Activated naive CD8-positive, alpha-beta T cell treated with anti-CD3 and anti-CD28 coated beads for 36 hours (primary cell): ENCODE results near the gene DYRK1B. TPM values are rescaled to one million over a fixed set of nuclear protein-coding genes. Genes with fewer than 3 reads are reported as not detected.
A peak's percentile ranks its signal among the peaks of the same experiment; 100 is the strongest.

Source experiments
- DNase-seq: peaks from one replicate; pipeline ENCODE4 v3.0.0; 2021
- H3K27ac Mint-ChIP-seq: one replicate; pipeline ENCODE4 v1.8.0; 2022; ENCODE audit warnings: mild to moderate bottlenecking, moderate library complexity, mixed read lengths
- H3K27me3 Mint-ChIP-seq: one replicate; pipeline ENCODE4 v1.8.0; 2022; ENCODE audit warnings: mild to moderate bottlenecking, mixed read lengths
- H3K36me3 Mint-ChIP-seq: one replicate; pipeline ENCODE4 v1.8.0; 2021; ENCODE audit warnings: mild to moderate bottlenecking, mixed read lengths
- H3K4me1 Mint-ChIP-seq: one replicate; pipeline ENCODE4 v1.8.0; 2021; ENCODE audit warnings: mixed read lengths
- H3K4me3 Mint-ChIP-seq: one replicate; pipeline ENCODE4 v1.8.0; 2022; ENCODE audit warnings: mild to moderate bottlenecking, moderate library complexity, mixed read lengths
- H3K9me3 Mint-ChIP-seq: one replicate; pipeline ENCODE4 v1.8.0; 2022; ENCODE audit warnings: mixed read lengths
- total RNA-seq, 2 experiments: library from RNA; stranded (reverse); gene quantifications; one replicate each; pipeline ENCODE4 v1.2.3, GENCODE V29; 2021

Gene DYRK1B
- total RNA-seq, 2 experiments from 2014 or later: 3.8 to 4.9 TPM

GRCh38 chr19:39870171-39870971 is 36.4 kb upstream of the DYRK1B start:
- no peaks in the 10 kb centered on the region for H3K27me3 Mint-ChIP-seq
- no peak overlapping the region for H3K4me3 Mint-ChIP-seq
- no peaks in the 10 kb centered on the region for H3K9me3 Mint-ChIP-seq
- no peak for DNase-seq
- H3K4me1 Mint-ChIP-seq: no peaks in the 10 kb centered on the region
- peak overlapping the region; percentile 34 for H3K27ac Mint-ChIP-seq
- peaks cover 7% of the 10 kb centered on the region for H3K36me3 Mint-ChIP-seq

GRCh38 chr19:39867952-39868351 is 34.0 kb upstream of the DYRK1B start:
- H3K4me1 Mint-ChIP-seq: no peaks in the 10 kb centered on the region
- DNase-seq: no peak
- H3K27ac Mint-ChIP-seq: no peak overlapping the region
- H3K36me3 Mint-ChIP-seq: peaks cover 10% of the 10 kb centered on the region
- no peaks in the 10 kb centered on the region for H3K9me3 Mint-ChIP-seq
- no peak overlapping the region for H3K4me3 Mint-ChIP-seq
- H3K27me3 Mint-ChIP-seq: no peaks in the 10 kb centered on the region

DNA sequence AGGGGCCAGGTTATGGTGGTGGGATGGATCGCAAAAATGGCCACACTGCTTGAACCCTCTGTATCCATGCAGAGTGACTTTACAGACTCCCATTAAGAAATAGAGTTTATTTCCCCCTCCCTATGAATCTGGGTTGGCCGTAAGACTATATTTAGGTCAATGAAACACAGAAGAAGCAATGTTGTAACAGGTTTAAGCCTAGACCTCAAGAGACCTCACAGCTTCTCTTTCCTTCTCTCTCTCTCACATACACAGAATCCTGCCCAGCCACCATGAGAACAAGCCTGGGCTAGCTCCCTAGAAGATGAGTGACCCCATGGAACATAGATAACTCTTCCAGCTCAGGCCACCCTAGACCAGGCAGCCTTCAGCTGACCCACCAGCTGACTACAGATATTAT is 33.2 kb upstream of the DYRK1B start:
- no peak overlapping the region for H3K27ac Mint-ChIP-seq
- no peaks in the 10 kb centered on the region for H3K9me3 Mint-ChIP-seq
- H3K4me1 Mint-ChIP-seq: no peaks in the 10 kb centered on the region
- H3K4me3 Mint-ChIP-seq: no peak overlapping the region
- DNase-seq: no peak
- peaks cover 12% of the 10 kb centered on the region for H3K36me3 Mint-ChIP-seq
- H3K27me3 Mint-ChIP-seq: no peaks in the 10 kb centered on the region

DNA sequence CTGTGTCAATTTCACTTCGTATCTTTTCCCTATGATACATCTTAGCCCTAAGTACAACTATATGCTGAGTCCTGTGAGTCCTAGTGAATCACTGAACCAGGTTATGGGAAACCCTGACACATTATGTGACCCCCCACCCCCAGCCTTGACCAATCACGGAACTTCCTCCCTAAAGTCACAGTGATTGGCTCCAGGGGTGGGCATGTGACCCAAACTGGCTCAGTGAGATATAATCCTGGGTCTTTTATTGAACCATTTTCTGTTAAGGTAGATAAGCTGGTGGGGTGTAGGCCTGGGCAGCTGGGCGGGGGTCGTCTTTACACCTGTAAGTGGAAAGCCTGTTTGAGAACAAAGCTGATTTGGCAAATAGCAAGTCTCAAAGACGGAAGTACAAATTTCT is 32.0 kb upstream of the DYRK1B start:
- Mint-ChIP-seq H3K27ac (peak overlapping the region; percentile 25), H3K27me3 (no peaks in the 10 kb centered on the region), H3K4me3 (no peak overlapping the region), H3K36me3 (peaks cover 10% of the 10 kb centered on the region), H3K4me1 (no peaks in the 10 kb centered on the region), H3K9me3 (no peaks in the 10 kb centered on the region)
- no peak for DNase-seq

DNA sequence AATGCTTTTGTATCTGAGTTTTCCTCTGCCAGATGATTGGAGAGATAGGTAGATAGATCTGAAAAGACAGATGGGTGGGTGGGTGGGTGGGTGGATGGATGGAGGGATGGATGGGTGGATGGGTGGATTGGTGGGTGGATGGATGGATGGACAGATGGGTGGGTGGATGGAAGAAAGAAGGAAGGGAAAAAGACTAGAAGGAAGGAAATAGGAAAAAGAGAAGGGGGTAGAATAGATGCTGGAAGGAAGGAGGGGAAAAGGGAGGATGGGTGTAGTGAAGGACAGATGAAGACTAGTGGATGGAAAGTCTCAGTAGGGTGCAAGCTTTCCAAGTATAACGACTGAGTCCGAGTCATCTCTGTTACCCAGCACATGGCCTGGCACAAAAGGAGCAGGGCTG is 31.2 kb upstream of the DYRK1B start:
- H3K27ac Mint-ChIP-seq: peak overlapping the region; percentile 3
- peaks cover 10% of the 10 kb centered on the region for H3K36me3 Mint-ChIP-seq
- no peaks in the 10 kb centered on the region for H3K9me3 Mint-ChIP-seq
- no peak overlapping the region for H3K4me3 Mint-ChIP-seq
- H3K27me3 Mint-ChIP-seq: no peaks in the 10 kb centered on the region
- H3K4me1 Mint-ChIP-seq: no peaks in the 10 kb centered on the region
- no peak for DNase-seq

DNA sequence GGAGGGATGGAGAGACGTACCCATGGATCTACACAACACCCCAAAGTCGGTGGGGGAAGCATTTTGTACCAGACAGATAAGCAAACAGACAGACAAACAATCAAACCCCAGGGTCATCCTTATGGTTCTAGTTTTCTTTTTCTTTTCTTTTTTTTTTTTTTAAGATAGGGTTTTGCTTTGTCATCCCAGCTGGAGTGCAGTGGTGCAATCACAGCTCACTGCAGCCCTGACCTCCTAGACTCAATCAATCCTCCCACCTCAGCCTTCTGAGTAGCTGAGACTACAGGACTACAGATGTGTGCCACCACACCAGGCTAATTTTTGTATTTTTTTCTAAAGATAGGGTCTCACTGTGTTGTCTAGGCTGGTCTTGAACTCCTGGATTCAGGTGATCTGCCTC is 30.2 kb upstream of the DYRK1B start:
- Mint-ChIP-seq H3K27me3 (no peaks in the 10 kb centered on the region), H3K4me1 (no peaks in the 10 kb centered on the region), H3K9me3 (no peaks in the 10 kb centered on the region), H3K4me3 (no peak overlapping the region), H3K27ac (no peak overlapping the region), H3K36me3 (peaks cover 10% of the 10 kb centered on the region)
- DNase-seq: no peak

DNA sequence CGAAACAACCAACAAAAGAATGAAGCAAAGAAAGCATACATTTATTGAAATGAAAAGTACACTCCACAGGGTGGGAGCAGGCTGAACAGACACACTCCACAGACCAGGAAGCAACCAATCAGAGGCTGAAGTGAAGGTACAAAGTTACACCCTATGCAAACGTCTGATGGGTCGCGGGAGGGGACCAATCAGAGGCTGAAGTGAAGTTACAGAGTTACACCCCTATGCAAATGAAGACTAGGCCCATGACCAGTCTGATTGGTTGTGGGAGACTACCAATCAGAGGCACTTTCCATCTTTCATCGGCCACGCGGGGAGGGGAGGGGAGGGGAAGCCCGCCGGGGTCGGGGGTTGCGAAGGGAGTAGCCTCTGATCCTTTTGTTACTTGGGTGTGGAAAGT is 24.6 kb upstream of the DYRK1B start:
- no peaks in the 10 kb centered on the region for H3K27me3 Mint-ChIP-seq
- no peak overlapping the region for H3K27ac Mint-ChIP-seq
- no peaks in the 10 kb centered on the region for H3K9me3 Mint-ChIP-seq
- DNase-seq: no peak
- H3K4me1 Mint-ChIP-seq: no peaks in the 10 kb centered on the region
- H3K36me3 Mint-ChIP-seq: peaks cover 4% of the 10 kb centered on the region
- no peak overlapping the region for H3K4me3 Mint-ChIP-seq

- H3K27ac Mint-ChIP-seq: no peak overlapping the region
- H3K36me3 Mint-ChIP-seq: no peaks in the 10 kb centered on the region
- H3K4me3 Mint-ChIP-seq: no peak overlapping the region
- no peak for DNase-seq
- no peaks in the 10 kb centered on the region for H3K9me3 Mint-ChIP-seq
- H3K27me3 Mint-ChIP-seq: no peaks in the 10 kb centered on the region
- no peaks in the 10 kb centered on the region for H3K4me1 Mint-ChIP-seq
These were observed 18.9 kb upstream of the DYRK1B start for GRCh38 chr19:39852882-39853281.

DNA sequence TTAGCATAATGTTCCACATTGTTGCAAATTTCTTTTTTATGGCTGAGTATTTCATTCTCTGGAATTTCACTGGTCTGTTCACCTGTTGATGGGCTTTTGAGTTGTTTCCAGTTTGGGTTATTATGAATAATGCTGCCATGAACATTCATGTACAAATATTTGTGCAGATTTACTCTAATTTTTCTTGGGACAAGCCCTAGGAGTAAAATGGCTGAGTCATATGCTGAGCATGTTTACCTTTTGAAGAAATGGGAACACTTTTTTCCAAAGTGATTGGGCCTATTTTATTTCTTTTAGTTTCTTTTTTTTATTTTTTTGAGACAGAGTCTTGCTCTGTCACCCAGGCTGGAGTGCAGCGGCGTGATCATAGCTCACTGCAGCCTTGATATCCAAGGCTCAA is 16.9 kb upstream of the DYRK1B start:
- peaks cover 10% of the 10 kb centered on the region for H3K4me1 Mint-ChIP-seq
- H3K27me3 Mint-ChIP-seq: no peaks in the 10 kb centered on the region
- H3K27ac Mint-ChIP-seq: no peak overlapping the region
- peaks cover 4% of the 10 kb centered on the region for H3K36me3 Mint-ChIP-seq
- no peaks in the 10 kb centered on the region for H3K9me3 Mint-ChIP-seq
- no peak for DNase-seq
- H3K4me3 Mint-ChIP-seq: no peak overlapping the region

- no peak for DNase-seq
- Mint-ChIP-seq H3K9me3 (no peaks in the 10 kb centered on the region), H3K4me3 (no peak overlapping the region), H3K4me1 (peaks cover 24% of the 10 kb centered on the region), H3K27me3 (no peaks in the 10 kb centered on the region), H3K36me3 (peaks cover 24% of the 10 kb centered on the region), H3K27ac (no peak overlapping the region)
These were observed 14.4 kb upstream of the DYRK1B start for GRCh38 chr19:39848392-39848791.

GRCh38 chr19:39847525-39847924 is 13.6 kb upstream of the DYRK1B start:
- no peaks in the 10 kb centered on the region for H3K9me3 Mint-ChIP-seq
- peaks cover 32% of the 10 kb centered on the region for H3K4me1 Mint-ChIP-seq
- DNase-seq: no peak
- H3K27ac Mint-ChIP-seq: no peak overlapping the region
- no peaks in the 10 kb centered on the region for H3K27me3 Mint-ChIP-seq
- H3K4me3 Mint-ChIP-seq: no peak overlapping the region
- peaks cover 29% of the 10 kb centered on the region for H3K36me3 Mint-ChIP-seq

DNA sequence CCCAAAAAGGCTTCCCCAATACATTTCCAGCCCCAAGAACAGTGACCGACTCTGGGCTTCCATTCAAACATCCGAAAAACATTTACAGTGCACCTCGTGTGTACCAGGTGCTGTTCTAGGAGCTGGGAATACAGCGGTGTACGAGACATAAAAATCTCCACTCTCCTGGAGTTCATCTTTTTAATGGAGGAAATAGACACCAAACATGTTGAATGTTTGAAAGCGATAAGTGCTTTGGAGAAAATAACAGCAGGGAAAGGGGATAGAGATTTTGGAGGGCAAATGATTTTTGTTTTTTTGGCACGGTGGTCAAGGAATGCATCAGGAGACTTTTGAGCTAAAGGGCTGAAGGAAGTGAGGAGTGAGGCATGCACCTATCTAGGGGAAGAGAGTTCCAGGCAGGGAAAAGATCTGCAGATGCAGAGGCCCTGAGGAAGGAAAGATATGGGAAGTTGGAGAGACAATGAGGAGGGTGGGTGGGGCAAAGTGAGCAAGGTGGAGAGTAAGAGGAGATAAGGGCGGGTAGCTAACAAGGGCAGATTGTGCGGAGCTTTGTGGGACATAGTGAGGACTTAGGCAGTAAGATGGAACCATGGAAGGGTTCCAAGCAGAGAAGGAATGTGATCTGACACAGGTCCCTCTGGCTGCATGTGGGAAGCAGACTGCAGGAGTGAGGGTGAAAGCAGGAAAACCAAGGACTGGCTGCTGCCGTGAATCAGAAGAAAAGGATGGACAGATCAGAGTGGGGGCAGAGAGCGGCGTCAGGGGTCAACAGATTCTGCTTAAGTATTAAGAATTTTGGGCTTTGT is 12.9 kb upstream of the DYRK1B start:
- H3K27ac Mint-ChIP-seq: peak overlapping the region; percentile 97

GRCh38 chr19:39845933-39846677 is 12.1 kb upstream of the DYRK1B start, which contains the start of gene FBL:
FBL (minus strand) TSS chr19:39846379; CDS start chr19:39846300, 79 bp downstream.
- DNase-seq: peak; percentile 98
- H3K9me3 Mint-ChIP-seq: no peaks in the 10 kb centered on the region

More for the DNA sequence above, 12.9 kb upstream of the DYRK1B start:
- peaks cover 36% of the 10 kb centered on the region for H3K4me1 Mint-ChIP-seq
- no peaks in the 10 kb centered on the region for H3K27me3 Mint-ChIP-seq
- H3K4me3 Mint-ChIP-seq: peak overlapping the region; percentile 96
- peaks cover 33% of the 10 kb centered on the region for H3K36me3 Mint-ChIP-seq
- no peaks in the 10 kb centered on the region for H3K9me3 Mint-ChIP-seq
- no peak for DNase-seq

GRCh38 chr19:39845584-39845932 is 11.6 kb upstream of the DYRK1B start:
- peak overlapping the region; percentile 96 for H3K4me3 Mint-ChIP-seq
- no peak for DNase-seq
- peaks cover 34% of the 10 kb centered on the region for H3K36me3 Mint-ChIP-seq
- peak overlapping the region; percentile 97 for H3K27ac Mint-ChIP-seq
- H3K4me1 Mint-ChIP-seq: peaks cover 38% of the 10 kb centered on the region
- no peaks in the 10 kb centered on the region for H3K27me3 Mint-ChIP-seq
- H3K9me3 Mint-ChIP-seq: no peaks in the 10 kb centered on the region

More at GRCh38 chr19:39845933-39846677, 12.1 kb upstream of the DYRK1B start, which contains the start of gene FBL:
- Mint-ChIP-seq H3K4me3 (peak within 1 kb of the TSS; percentile 96), H3K27me3 (no peaks in the 10 kb centered on the region), H3K4me1 (peaks cover 38% of the 10 kb centered on the region), H3K36me3 (peaks cover 33% of the 10 kb centered on the region), H3K27ac (peak within 1 kb of the TSS; percentile 97)

DNA sequence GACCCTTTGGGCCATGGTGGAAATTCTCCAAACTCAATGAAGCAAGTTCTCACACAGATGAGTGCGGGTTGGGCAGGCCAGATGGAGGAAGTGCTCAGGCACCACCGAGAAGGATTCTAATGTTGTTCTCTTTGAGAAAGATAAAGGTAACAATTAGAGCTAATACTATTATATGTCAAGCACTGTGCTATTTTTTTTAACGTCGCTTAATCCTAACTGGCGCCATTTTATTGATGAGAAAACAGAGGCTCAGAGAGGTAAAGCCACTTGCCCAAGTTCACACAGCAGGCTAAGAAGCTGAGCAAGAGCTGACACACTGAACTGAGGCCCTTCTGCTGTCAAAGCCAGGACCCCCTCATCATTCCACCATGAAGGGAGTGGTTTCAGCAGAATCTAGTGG is 11.2 kb upstream of the DYRK1B start:
- no peaks in the 10 kb centered on the region for H3K9me3 Mint-ChIP-seq
- peaks cover 38% of the 10 kb centered on the region for H3K4me1 Mint-ChIP-seq
- H3K36me3 Mint-ChIP-seq: peaks cover 38% of the 10 kb centered on the region
- H3K27me3 Mint-ChIP-seq: no peaks in the 10 kb centered on the region
- peak overlapping the region; percentile 96 for H3K4me3 Mint-ChIP-seq
- peak overlapping the region; percentile 97 for H3K27ac Mint-ChIP-seq
- DNase-seq: no peak
